Measurements from ENCODE around the gene TRIM7.
"Not testable (repeated sequence)": the region's sequence is repeated elsewhere in the genome, so short reads cannot be mapped to it uniquely, and the experiment has no call there.

The TRIM7 gene

DNA sequence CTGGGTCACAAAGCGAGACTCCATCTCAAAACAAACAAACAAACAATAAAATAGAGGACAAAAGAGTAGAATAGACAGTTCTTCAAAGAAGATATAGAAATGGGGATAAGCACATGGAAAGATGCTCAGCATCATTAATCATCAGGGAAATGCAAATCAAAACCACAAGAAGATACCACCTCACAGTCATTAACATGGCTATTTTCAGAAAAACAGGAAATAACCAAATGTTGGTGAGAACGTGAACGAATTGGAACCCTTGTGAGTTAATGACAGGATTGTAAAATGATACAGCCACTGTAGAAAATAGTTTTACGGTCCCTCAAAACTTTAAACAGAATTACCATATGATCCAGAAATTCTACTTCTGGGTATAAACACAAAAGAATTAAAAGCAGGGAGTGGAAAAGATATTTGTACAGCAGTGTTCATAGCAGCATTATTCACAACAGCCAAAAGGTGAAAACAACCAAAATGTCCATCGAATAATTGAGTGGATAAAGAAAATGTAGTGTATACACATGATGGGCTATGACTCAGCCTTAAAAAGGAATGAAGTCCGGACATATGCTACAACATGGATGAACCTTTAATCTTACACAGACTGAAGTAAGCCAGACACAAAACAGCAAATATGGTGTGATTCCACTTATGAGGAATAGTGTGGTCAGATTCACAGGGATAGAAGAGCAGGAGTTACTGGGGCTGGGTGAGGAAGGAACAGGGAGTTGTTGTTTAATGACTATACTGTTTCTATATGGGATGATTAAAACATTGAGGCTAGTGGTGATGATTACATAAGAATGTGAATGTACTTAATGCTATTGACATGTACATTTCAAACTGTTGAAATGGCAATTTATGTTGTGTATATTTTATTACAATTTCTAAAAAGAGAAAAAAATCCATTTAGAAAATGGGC, 37.9 kb downstream of the TRIM7 start:
- no peak for DNase-seq (ENCODE audit: low spot score)
- H3K27ac ChIP-seq = no peak overlapping the region
- ChIA-PET POLR2A (ENCODE audit: low non-redundant PET) (no interaction called here), CTCF (interaction anchor here (0.6 to 1.1 kb wide), 6 partner anchors 10 to 330 kb away, joined by 3 to 4 read pairs (median 3); no protein-coding TSS in a partner anchor)
- TF ChIP-seq, protein P1, sequence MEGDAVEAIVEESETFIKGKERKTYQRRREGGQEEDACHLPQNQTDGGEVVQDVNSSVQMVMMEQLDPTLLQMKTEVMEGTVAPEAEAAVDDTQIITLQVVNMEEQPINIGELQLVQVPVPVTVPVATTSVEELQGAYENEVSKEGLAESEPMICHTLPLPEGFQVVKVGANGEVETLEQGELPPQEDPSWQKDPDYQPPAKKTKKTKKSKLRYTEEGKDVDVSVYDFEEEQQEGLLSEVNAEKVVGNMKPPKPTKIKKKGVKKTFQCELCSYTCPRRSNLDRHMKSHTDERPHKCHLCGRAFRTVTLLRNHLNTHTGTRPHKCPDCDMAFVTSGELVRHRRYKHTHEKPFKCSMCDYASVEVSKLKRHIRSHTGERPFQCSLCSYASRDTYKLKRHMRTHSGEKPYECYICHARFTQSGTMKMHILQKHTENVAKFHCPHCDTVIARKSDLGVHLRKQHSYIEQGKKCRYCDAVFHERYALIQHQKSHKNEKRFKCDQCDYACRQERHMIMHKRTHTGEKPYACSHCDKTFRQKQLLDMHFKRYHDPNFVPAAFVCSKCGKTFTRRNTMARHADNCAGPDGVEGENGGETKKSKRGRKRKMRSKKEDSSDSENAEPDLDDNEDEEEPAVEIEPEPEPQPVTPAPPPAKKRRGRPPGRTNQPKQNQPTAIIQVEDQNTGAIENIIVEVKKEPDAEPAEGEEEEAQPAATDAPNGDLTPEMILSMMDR (conservative IDR thresholded peaks at IDR 0.05; ENCODE audit: low read depth) = no peak

DNA sequence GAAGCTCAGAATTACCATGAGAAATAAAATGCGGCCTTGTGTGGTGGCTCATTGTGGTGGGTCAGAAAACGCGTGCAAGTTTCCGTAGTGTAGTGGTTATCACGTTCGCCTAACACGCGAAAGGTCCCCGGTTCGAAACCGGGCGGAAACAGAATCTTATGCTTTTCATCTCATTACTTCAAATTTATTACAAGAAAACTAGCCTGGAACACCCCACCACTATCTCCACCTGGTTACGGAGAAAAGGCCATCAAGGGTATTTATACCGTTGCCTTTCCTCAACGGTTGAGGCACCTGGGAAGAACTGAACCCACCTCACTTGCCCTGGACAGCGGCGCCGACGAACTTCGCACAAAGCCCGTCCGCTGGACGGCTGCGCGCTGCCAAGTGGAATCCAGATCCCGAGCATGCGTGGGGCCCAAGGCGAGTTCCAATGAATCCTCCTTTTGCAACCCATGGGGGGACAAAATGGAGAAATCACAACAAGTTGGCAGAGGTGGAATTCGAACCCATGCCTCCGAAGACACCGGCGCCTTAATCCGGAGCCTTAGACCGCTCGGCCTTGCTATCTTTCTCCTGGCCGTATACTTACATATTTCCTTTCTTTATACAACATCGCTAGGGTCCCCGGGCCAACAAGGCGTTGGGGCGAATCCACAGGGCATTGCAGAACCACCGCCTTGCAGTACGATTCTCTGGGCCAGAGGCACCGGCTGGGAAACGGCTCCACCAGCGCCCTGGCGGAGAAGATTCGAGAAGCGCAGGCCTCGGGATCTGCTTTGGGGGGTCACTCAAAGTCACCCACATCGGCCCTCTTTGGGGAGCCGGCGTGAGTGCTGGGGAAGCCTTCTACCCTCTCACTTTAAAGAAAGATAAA, 40.7 kb downstream of the TRIM7 start:
- DNase-seq (ENCODE audit: low spot score) = no peak
- H3K27ac ChIP-seq = no peak overlapping the region
- TF ChIP-seq, protein P1 (conservative IDR thresholded peaks at IDR 0.05; ENCODE audit: low read depth) = no peak
- POLR2A ChIA-PET (ENCODE audit: low non-redundant PET) = no interaction called here
- CTCF ChIA-PET = no interaction called here

DNA sequence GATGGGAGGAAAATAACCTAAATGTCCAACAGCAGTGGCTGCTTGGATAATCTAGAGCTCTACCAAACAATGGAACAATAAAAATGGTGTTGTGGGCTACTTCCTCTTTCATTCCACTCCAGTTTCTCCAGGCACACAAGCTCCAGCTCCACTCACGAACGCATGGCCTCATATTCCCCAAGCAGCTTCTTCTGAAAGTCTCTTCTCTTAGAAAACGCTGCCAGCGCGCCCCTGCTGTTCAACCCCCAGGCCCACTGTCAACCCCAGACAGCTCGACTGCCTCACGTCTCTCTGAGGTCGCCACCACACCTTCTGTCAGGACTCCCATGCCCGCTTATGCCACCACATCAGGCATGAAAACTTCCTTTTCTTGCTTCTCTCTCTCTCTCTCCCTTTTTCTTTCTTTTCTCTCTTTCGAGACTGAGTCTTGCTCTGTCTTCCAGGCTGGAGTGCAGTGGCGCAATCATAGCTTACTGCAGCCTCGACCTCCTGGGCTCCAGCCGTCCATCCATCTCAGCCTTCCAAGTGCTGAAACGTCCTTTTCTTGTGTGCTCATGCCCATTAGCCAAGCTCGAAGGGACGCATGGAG, 41.4 kb downstream of the TRIM7 start:
- TF ChIP-seq, protein P1 (conservative IDR thresholded peaks at IDR 0.05; ENCODE audit: low read depth) = no peak
- ChIA-PET POLR2A (ENCODE audit: low non-redundant PET) (no interaction called here), CTCF (interaction anchor here (0.7 kb wide), 1 partner anchor 1039 kb away, joined by 5 read pairs; no protein-coding TSS in a partner anchor)
- no peak overlapping the region for H3K27ac ChIP-seq
- DNase-seq (ENCODE audit: low spot score) = no peak

DNA sequence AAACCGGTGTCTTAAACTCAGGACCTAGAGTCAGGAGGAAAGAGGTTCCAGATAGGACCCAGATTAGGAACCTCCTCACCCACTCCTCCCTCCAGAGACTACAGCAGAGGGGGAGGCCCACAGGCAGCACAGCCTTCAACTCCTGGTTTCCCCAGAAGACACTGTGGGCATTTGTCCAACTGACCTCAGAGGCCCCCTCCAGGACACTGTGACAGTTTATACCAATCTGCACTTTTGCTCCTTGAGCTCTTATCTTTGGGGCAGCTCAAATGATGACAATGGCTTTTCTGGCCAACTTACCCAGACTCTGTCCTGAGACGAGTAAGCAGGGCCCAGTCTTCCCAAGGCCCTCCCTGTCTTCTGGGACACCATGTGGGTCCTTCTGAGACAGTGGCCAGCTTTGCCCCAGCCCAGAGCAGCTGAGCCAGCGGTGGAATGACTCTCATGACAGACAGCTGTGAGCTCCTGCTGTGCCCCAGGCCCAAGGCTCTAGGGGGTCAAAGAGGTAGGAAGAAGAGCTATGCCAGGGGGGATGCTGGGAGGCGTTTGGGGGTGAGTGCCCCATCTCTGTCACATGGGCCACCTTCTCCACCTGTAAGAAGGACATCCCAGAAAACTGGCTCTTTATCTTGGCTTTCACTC, 43.3 kb downstream of the TRIM7 start:
- H3K27ac ChIP-seq = peak overlapping the region; percentile 52
- ChIA-PET POLR2A (ENCODE audit: low non-redundant PET) (no interaction called here), CTCF (interaction anchor here (0.6 to 1.4 kb wide), 3 partner anchors 11 to 378 kb away, joined by 3 to 8 read pairs (median 6); no protein-coding TSS in a partner anchor)
- TF ChIP-seq, protein P1 (conservative IDR thresholded peaks at IDR 0.05; ENCODE audit: low read depth) = no peak
- DNase-seq (ENCODE audit: low spot score) = no peak

DNA sequence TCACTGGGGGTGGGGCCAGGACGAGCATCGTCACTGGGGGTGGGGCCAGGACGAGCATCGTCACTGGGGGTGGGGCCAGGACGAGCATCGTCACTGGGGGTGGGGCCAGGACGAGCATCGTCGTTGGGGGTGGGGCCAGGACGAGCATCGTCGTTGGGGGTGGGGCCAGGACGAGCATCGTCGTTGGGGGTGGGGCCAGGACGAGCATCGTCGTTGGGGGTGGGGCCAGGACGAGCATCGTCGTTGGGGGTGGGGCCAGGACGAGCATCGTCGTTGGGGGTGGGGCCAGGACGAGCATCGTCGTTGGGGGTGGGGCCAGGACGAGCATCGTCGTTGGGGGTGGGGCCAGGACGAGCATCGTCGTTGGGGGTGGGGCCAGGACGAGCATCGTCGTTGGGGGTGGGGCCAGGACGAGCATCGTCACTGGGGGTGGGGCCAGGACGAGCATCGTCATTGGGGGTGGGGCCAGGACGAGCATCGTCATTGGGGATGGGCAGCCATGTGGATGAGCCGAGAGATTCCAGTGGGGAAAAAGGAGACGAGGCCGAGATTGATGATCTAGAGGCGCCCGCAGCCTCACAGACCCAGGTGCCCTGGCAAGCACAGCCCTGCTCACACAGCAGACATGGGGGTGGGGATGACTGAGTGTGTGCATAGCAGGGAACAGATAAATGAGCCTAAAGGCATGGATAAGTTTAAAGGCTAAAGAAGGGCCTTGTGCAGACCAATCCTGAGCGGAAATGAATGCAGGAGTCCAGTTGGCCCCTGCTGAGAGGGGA, 44.1 kb downstream of the TRIM7 start:
- POLR2A ChIA-PET (ENCODE audit: low non-redundant PET) = not testable (repeated sequence)
- DNase-seq (ENCODE audit: low spot score) = peak; percentile 89
- CTCF ChIA-PET = interaction anchor here (1.4 to 2.4 kb wide), 2 partner anchors 12 kb away, joined by 8 to 26 read pairs; no protein-coding TSS in a partner anchor

DNA sequence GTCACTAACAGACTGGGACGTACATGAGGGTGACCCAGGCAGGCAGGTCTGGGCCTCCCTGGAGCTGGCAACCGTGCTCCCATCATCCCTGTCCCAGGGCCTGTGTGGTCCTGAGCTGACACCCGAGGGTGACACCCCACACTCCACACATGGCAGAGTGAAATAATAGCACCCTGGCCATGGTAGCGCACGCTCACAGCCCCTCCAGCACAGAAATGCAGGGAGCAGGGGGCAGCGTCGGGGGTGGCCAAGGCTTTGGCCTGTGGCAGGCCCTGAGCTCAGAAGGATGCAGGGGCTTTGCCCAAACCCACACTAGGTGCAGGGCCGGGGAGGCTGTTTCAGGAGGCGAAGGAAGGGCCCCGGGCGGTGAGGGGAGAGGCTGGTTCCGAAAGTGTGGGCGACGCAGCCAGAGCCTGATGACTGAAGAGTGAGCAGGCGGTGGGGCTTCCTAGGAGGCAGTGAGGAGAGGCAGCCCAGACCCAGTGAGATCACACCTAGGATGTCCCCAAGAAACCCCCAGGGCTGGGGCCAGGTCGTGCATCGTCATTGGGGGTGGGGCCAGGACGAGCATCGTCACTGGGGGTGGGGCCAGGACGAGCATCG, 44.7 kb downstream of the TRIM7 start:
- TF ChIP-seq, protein P1 (conservative IDR thresholded peaks at IDR 0.05; ENCODE audit: low read depth) = no peak
- peak overlapping the region; percentile 75 for H3K27ac ChIP-seq
- ChIA-PET CTCF (interaction anchor here (2.4 kb wide), 1 partner anchor 13 kb away, joined by 26 read pairs; no protein-coding TSS in a partner anchor), POLR2A (ENCODE audit: low non-redundant PET) (no interaction called here)
- DNase-seq (ENCODE audit: low spot score) = peak; percentile 77

More for the DNA sequence above, 44.1 kb downstream of the TRIM7 start:
- H3K27ac ChIP-seq = peak overlapping the region; percentile 52

All from RWPE1 (cell line).